Keratinocyte (primary cell): ENCODE measurements around the gene SYP. TPM values are rescaled to one million over a fixed set of nuclear protein-coding genes. Genes with fewer than 3 reads are reported as not detected.

Source experiments
- DNase-seq: peaks from one replicate; pipeline ENCODE4 v3.0.0-alpha.2; 2011; ENCODE audit warnings: low read depth, missing footprints, low spot score
- FAIRE-seq: peaks from 2 replicates; lab custom pipeline; 2011; peaks lifted over from hg19 to GRCh38; lab: Jason Lieb, UNC
- H2AFZ ChIP-seq: 2 replicates; pipeline ENCODE4 v1.6.0; 2012; ENCODE audit warnings: low read length, control low read depth, inconsistent platforms; ENCODE audit not compliant: control insufficient read depth
- H3K27ac ChIP-seq: 2 replicates; pipeline ENCODE4 v1.5.1; 2011; ENCODE audit warnings: low read length; ENCODE audit not compliant: control insufficient read depth, insufficient read depth
- H3K27me3 ChIP-seq: 3 replicates; pipeline ENCODE4 v1.6.0; 2011; ENCODE audit warnings: low read length; ENCODE audit not compliant: control insufficient read depth, insufficient read depth; ENCODE audit errors: extremely low read depth
- H3K36me3 ChIP-seq, 2 experiments: 2 replicates in 1 of 2; 3 replicates in 1 of 2; pipeline ENCODE4 v1.5.1; 2011; ENCODE audit warnings: low read length in 2 of 2, mild to moderate bottlenecking in 1 of 2; ENCODE audit not compliant: control insufficient read depth in 2 of 2, insufficient read depth in 2 of 2; ENCODE audit errors: extremely low read depth in 1 of 2
- H3K4me1 ChIP-seq: 3 replicates; pipeline ENCODE4 v1.5.1; 2011; ENCODE audit warnings: low read length; ENCODE audit not compliant: control insufficient read depth, insufficient read depth; ENCODE audit errors: extremely low read depth
- H3K4me2 ChIP-seq: 3 replicates; pipeline ENCODE4 v1.6.0; 2011; ENCODE audit warnings: low read depth, low read length; ENCODE audit not compliant: control insufficient read depth, insufficient read depth; ENCODE audit errors: extremely low read depth
- H3K4me3 ChIP-seq, 3 experiments: fragments of 200-600 bp in 1 of 3; sonication (generic) in 1 of 3; 2 replicates in 2 of 3; 3 replicates in 1 of 3; pipeline ENCODE4 v1.5.1; 2011 to 2016; ENCODE audit warnings: low read length in 3 of 3, mild to moderate bottlenecking in 3 of 3, control low read depth in 2 of 3, inconsistent platforms in 1 of 3, low read depth in 1 of 3, mixed read lengths in 1 of 3, mixed run types in 1 of 3, moderate library complexity in 1 of 3; ENCODE audit not compliant: control insufficient read depth in 2 of 3, insufficient read depth in 2 of 3; ENCODE audit errors: extremely low read depth in 1 of 3
- H3K79me2 ChIP-seq: 2 replicates; pipeline ENCODE4 v1.6.0; 2012; ENCODE audit warnings: low read length; ENCODE audit not compliant: control insufficient read depth, insufficient read depth
- H3K9ac ChIP-seq: 3 replicates; pipeline ENCODE4 v1.6.0; 2011; ENCODE audit warnings: low read length; ENCODE audit not compliant: control insufficient read depth, insufficient read depth; ENCODE audit errors: extremely low read depth
- H3K9me1 ChIP-seq: 3 replicates; pipeline ENCODE4 v1.6.0; 2011; ENCODE audit warnings: low read length; ENCODE audit not compliant: control insufficient read depth, insufficient read depth; ENCODE audit errors: extremely low read depth
- H3K9me3 ChIP-seq: 2 replicates; pipeline ENCODE4 v1.5.1; 2012; ENCODE audit warnings: low read depth, low read length; ENCODE audit not compliant: control insufficient read depth
- H4K20me1 ChIP-seq: 3 replicates; pipeline ENCODE4 v1.6.0; 2011; ENCODE audit warnings: low read length; ENCODE audit not compliant: control insufficient read depth, insufficient read depth; ENCODE audit errors: extremely low read depth
- EZH2 ChIP-seq: IDR thresholded peaks from one replicate; pipeline ENCODE4 v1.6.1; 2012; ENCODE audit warnings: inconsistent platforms, mild to moderate bottlenecking, low read length, moderate library complexity
- dilution Hi-C: fragments of 300-500 bp; cut with MboI; formaldehyde crosslinking; loops from one replicate; pipeline ENCODE4 v1.7.0; 2020; ENCODE audit warnings: low sequenced_read_pairs; ENCODE audit not compliant: extremely low pct_ligation_motif_present
- polyA plus RNA-seq, 5 experiments: library from polyadenylated mRNA; depleted of rRNA in 3 of 5; stranded (reverse) in 3 of 5; stranded (forward) in 1 of 5; unstranded in 1 of 5; fragments of >200 nt; gene quantifications; 1 replicate in 1 of 5; 2 replicates in 3 of 5; 3 replicates in 1 of 5; pipeline versions ENCODE4 v1.2.1 to v1.2.3, GENCODE V29; 2011 to 2012; ENCODE audit warnings: missing spikeins in 2 of 5, low read depth in 1 of 5, low replicate concordance in 1 of 5
- TF ChIP-seq, protein P1 (sequence below), 3 experiments: IDR thresholded peaks in 1 of 3; conservative IDR thresholded peaks in 1 of 3; optimal IDR thresholded peaks in 1 of 3; 2 replicates in 2 of 3; 3 replicates in 1 of 3; pipeline versions ENCODE3 to v1.5.1; 2011; ENCODE audit warnings: low read length in 3 of 3, mild to moderate bottlenecking in 3 of 3, moderate library complexity in 2 of 3, control low read depth in 1 of 3, inconsistent platforms in 1 of 3; ENCODE audit not compliant: insufficient read depth in 2 of 3; ENCODE audit errors: extremely low read depth in 1 of 3

Gene SYP
- polyA plus RNA-seq, 1 donor (not counting 4 experiments of a cell fraction or from before 2014, with no cell fraction given) = 0.07 TPM

DNA sequence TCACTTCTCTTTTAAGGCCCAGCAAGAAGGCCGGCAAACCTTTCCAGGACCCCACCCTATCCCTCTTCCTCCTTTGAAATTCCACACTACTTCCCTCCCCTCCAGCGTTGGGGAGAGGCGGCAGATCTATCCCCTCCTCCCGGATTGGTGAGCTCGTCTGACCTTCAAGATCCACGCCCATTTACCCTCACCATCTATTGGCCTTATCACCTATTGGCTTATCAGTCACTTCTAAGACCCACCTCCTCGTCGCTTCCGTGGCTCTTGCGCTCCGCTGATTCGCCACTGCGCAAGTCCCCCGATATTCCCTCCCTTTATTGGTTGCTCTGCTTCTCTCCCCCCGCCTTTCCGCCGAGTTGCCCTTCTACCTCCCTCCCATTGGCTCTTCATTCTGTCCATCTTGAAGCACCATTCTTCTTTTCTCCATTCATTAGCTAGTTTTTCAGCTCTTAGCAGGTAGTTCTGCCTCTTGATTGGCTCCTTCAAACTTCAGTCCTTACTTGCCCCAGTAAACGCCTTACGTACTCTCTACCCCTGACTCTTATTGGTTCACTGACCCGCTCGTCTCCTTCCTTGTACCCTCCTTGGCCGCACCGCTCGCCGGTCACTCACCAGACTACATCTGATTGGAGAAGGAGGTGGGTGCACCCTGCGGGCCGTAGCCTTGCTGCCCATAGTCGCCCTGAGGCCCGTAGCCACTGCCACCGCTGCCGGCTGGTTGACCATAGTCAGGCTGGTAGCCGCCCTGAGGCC is 9.0 kb downstream of the SYP start:
- FAIRE-seq (peak; percentile 58), DNase-seq (peak; percentile 98)
- Histone ChIP-seq H2AFZ (peak overlapping the region; percentile 56), H3K27ac (peak overlapping the region; percentile 63), H4K20me1 (no peaks in the 10 kb centered on the region), H3K9me3 (no peaks in the 10 kb centered on the region), H3K9me1 (no peaks in the 10 kb centered on the region), H3K36me3 (no peaks in the 10 kb centered on the region), H3K79me2 (no peaks in the 10 kb centered on the region), H3K9ac (peak overlapping the region; percentile 73), H3K4me3 (peak overlapping the region; percentile 66 to 69 (median 69)), H3K4me2 (peak overlapping the region; percentile 69), H3K4me1 (peaks cover 10% of the 10 kb centered on the region), H3K27me3 (no peaks in the 10 kb centered on the region)
- dilution Hi-C loops = no loop called here
- TF ChIP-seq, protein P1, sequence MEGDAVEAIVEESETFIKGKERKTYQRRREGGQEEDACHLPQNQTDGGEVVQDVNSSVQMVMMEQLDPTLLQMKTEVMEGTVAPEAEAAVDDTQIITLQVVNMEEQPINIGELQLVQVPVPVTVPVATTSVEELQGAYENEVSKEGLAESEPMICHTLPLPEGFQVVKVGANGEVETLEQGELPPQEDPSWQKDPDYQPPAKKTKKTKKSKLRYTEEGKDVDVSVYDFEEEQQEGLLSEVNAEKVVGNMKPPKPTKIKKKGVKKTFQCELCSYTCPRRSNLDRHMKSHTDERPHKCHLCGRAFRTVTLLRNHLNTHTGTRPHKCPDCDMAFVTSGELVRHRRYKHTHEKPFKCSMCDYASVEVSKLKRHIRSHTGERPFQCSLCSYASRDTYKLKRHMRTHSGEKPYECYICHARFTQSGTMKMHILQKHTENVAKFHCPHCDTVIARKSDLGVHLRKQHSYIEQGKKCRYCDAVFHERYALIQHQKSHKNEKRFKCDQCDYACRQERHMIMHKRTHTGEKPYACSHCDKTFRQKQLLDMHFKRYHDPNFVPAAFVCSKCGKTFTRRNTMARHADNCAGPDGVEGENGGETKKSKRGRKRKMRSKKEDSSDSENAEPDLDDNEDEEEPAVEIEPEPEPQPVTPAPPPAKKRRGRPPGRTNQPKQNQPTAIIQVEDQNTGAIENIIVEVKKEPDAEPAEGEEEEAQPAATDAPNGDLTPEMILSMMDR (optimal IDR thresholded peaks at IDR 0.05 in 1 of 3, IDR thresholded peaks at IDR 0.05 in 1 of 3, conservative IDR thresholded peaks at IDR 0.05 in 1 of 3; ENCODE audit: extremely low read depth in 1 of 3, insufficient read depth in 2 of 3, low read length in 3 of 3) = no peak
- no peak for TF ChIP-seq EZH2

DNA sequence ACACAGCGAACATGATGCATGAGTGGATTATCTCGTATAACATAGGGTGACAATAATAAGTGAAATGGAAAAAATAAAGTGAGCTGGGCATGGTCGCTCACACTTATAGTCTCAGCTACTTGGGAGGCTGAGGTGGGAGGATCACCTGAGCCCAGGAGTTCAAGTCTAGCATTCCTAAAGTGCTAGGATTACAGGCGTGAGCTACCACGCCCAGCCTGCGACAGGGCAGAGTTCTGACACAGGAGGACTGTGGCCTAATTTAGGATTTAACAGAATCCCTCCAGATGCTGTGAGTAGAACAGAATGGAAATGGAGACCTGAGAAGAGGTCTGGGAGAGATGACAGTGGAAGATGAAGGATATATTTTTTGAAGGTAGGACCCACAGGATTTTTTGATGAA is 10.4 kb downstream of the SYP start:
- Histone ChIP-seq H2AFZ (no peak overlapping the region), H3K4me2 (peak overlapping the region; percentile 39), H3K79me2 (no peaks in the 10 kb centered on the region), H3K36me3 (no peaks in the 10 kb centered on the region), H4K20me1 (no peaks in the 10 kb centered on the region), H3K4me3 (peak overlapping the region in 2 of 3 experiments; percentile 43 to 58), H3K4me1 (peaks cover 10% of the 10 kb centered on the region), H3K27ac (peak overlapping the region; percentile 10), H3K9ac (peak overlapping the region; percentile 55), H3K9me3 (no peaks in the 10 kb centered on the region), H3K9me1 (no peaks in the 10 kb centered on the region), H3K27me3 (no peaks in the 10 kb centered on the region)
- dilution Hi-C loops = no loop called here
- TF ChIP-seq EZH2 = no peak
- TF ChIP-seq, protein P1 (optimal IDR thresholded peaks at IDR 0.05 in 1 of 3, IDR thresholded peaks at IDR 0.05 in 1 of 3, conservative IDR thresholded peaks at IDR 0.05 in 1 of 3; ENCODE audit: extremely low read depth in 1 of 3, insufficient read depth in 2 of 3, low read length in 3 of 3) = no peak
- FAIRE-seq = no peak
- no peak for DNase-seq
